Fibroblast of skin of back (primary cell): Measurements from ENCODE around the gene ALDOB.

Experiments used
- DNase-seq: peaks from one replicate; pipeline ENCODE4 v3.0.0-alpha.2; 2013

ALDOB gene

GRCh38 chr9:101455656-101456240 is 20.2 kb upstream of the ALDOB start:
- peak; percentile 92 for DNase-seq

GRCh38 chr9:101453776-101454570 is 18.4 kb upstream of the ALDOB start:
- peak; percentile 79 for DNase-seq

GRCh38 chr9:101451498-101451897 is 15.9 kb upstream of the ALDOB start:
- no peak for DNase-seq

GRCh38 chr9:101450931-101451330 is 15.4 kb upstream of the ALDOB start:
- no peak for DNase-seq

- peak; percentile 58 for DNase-seq
These were observed 13.6 kb upstream of the ALDOB start for GRCh38 chr9:101449071-101449721.

GRCh38 chr9:101448680-101449070 is 13.1 kb upstream of the ALDOB start:
- no peak for DNase-seq

GRCh38 chr9:101446732-101447131 is 11.2 kb upstream of the ALDOB start:
- DNase-seq, result no peak

GRCh38 chr9:101445353-101446029 is 9.9 kb upstream of the ALDOB start:
- peak; percentile 27 for DNase-seq

GRCh38 chr9:101443364-101443771 is 7.8 kb upstream of the ALDOB start:
- no peak for DNase-seq

- DNase-seq, result no peak
These were observed 7.2 kb upstream of the ALDOB start for GRCh38 chr9:101442736-101443135.

GRCh38 chr9:101442318-101442717 is 6.7 kb upstream of the ALDOB start:
- no peak for DNase-seq

GRCh38 chr9:101440714-101441230 is 5.2 kb upstream of the ALDOB start:
- no peak for DNase-seq

- DNase-seq, result no peak
These were observed 2.9 kb upstream of the ALDOB start for GRCh38 chr9:101438523-101438922.

- DNase-seq, result no peak
These were observed 2.2 kb upstream of the ALDOB start for GRCh38 chr9:101437806-101438232.

GRCh38 chr9:101434998-101435397 is 576 bp downstream of the ALDOB start:
- no peak for DNase-seq

- no peak for DNase-seq
These were observed 2.3 kb downstream of the ALDOB start for GRCh38 chr9:101433229-101433628.

- DNase-seq, result no peak
These were observed 2.8 kb downstream of the ALDOB start for GRCh38 chr9:101432740-101433139.

- DNase-seq, result no peak
These were observed 3.4 kb downstream of the ALDOB start for GRCh38 chr9:101432171-101432570.

GRCh38 chr9:101429736-101430135 is 5.8 kb downstream of the ALDOB start:
- no peak for DNase-seq

- no peak for DNase-seq
These were observed 6.7 kb downstream of the ALDOB start for GRCh38 chr9:101428909-101429308.

GRCh38 chr9:101427957-101428655 is 7.5 kb downstream of the ALDOB start:
- DNase-seq, result no peak

GRCh38 chr9:101427358-101427757 is 8.2 kb downstream of the ALDOB start:
- no peak for DNase-seq
